Measurements from ENCODE around the gene AMH.

Gene AMH

GRCh38 chr19:2270423-2271233 is 21.5 kb downstream of the AMH start:
- Mint-ChIP-seq H3K27me3 (no peaks in the 10 kb centered on the region), H3K4me1 (ENCODE audit: low read depth) (peaks cover 70% of the 10 kb centered on the region), H3K4me3 (peak overlapping the region; percentile 90), H3K36me3 (ENCODE audit: low read depth) (peaks cover 63% of the 10 kb centered on the region), H3K27ac (peak overlapping the region; percentile 98), H3K9me3 (no peaks in the 10 kb centered on the region)
- intact Hi-C loops (cut with micrococcal nuclease) = loop anchor here (5.0 to 10.0 kb wide), 2 partner anchors 118 to 344 kb away; partner anchors contain the start of gene AP3D1

- intact Hi-C loops (cut with micrococcal nuclease) = loop anchor here (5.0 to 10.0 kb wide), 2 partner anchors 119 to 343 kb away; partner anchors contain the start of gene AP3D1
- Mint-ChIP-seq H3K4me1 (ENCODE audit: low read depth) (peaks cover 67% of the 10 kb centered on the region), H3K36me3 (ENCODE audit: low read depth) (peaks cover 69% of the 10 kb centered on the region), H3K27ac (peak overlapping the region; percentile 98), H3K27me3 (no peaks in the 10 kb centered on the region), H3K9me3 (no peaks in the 10 kb centered on the region), H3K4me3 (peak overlapping the region; percentile 90)
Observed at GRCh38 chr19:2271234-2272103, 22.3 kb downstream of the AMH start.

DNA sequence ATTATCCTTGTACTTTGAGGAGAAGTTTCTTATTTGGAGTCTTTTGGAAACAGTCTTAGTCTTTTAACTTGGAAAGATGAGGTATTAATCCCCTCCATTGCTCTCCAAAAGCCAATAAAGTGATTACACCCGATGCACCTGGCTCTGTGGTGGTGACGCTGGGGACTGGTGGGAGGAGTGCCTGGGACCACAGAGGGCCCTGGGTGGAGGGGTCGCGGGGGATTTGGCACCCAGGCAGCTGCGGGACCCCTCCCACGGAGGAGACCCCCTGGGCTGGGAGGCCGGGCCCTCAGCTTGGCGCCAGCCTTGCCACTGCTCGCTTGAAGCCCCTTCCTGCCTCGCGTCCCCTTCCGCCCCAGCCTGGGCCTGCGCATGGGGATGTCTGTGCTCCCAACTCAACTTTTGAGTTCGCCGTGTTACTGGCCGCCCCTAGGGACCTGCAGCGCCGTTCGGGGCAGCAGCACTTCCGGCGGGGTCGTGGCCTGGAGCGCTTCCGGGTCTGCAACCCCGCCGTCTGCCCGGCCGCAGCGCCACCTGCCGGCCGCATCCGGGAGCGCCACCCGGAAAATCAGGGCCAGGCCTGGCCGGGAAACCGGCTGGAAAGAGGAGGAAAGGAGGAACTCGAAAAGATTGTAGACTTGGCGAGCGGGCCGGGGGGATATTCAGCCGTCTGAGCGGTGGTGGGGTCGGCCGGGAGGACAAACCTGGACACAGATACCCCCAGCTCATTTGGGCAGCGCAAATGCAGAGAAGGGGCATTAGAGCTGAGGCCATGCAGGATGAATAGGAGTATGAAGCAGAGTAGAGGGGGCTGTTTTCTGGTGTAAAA is 24.4 kb downstream of the AMH start:
- Mint-ChIP-seq H3K27me3 (no peaks in the 10 kb centered on the region), H3K27ac (peak overlapping the region; percentile 98), H3K4me1 (ENCODE audit: low read depth) (peaks cover 61% of the 10 kb centered on the region), H3K4me3 (peak overlapping the region; percentile 90), H3K9me3 (no peaks in the 10 kb centered on the region), H3K36me3 (ENCODE audit: low read depth) (peaks cover 89% of the 10 kb centered on the region)
- intact Hi-C loops (cut with micrococcal nuclease) = loop anchor here (1.0 to 10.0 kb wide), 4 partner anchors 37 to 341 kb away; partner anchors contain the start of genes AP3D1, PLEKHJ1 and SF3A2

DNA sequence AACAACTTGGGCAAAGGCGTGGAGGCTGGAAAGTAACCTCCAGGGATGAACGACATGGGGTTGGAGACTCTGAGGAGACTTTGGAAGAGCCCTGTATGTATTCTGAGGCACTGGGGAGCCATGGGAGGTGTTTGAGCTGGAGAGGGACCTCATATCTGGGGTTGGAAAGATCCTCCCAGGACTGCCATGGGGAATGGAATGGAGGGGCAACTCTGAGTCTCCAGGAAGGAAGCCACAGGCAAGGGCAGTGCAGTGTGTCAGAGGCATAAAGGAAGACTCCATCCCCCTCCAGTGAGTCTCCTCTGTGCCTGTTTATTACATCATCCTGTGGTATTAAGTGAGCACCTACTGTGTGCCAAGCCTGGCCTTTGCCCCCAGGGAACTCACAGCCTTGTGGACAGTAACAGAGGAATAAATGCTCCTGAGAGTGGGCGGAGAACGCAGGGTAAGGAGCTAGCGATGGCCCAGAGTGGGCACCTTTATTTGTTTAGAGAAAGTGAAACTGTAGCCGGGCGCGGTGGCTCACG is 25.1 kb downstream of the AMH start:
- peak overlapping the region; percentile 98 for H3K27ac Mint-ChIP-seq
- H3K4me1 Mint-ChIP-seq (ENCODE audit: low read depth) = peaks cover 68% of the 10 kb centered on the region
- H3K27me3 Mint-ChIP-seq = no peaks in the 10 kb centered on the region
- peaks cover 94% of the 10 kb centered on the region for H3K36me3 Mint-ChIP-seq (ENCODE audit: low read depth)
- no peaks in the 10 kb centered on the region for H3K9me3 Mint-ChIP-seq
- peak overlapping the region; percentile 90 for H3K4me3 Mint-ChIP-seq
- intact Hi-C loops (cut with micrococcal nuclease) = loop anchor here (2.0 to 10.0 kb wide), 3 partner anchors 43 to 341 kb away; partner anchors contain the start of gene AP3D1

GRCh38 chr19:2274931-2275535 is 25.9 kb downstream of the AMH start:
- Mint-ChIP-seq H3K4me3 (peak overlapping the region; percentile 58), H3K27me3 (no peaks in the 10 kb centered on the region), H3K27ac (peak overlapping the region; percentile 98), H3K4me1 (ENCODE audit: low read depth) (peaks cover 71% of the 10 kb centered on the region), H3K9me3 (no peaks in the 10 kb centered on the region), H3K36me3 (ENCODE audit: low read depth) (peaks cover 91% of the 10 kb centered on the region)
- intact Hi-C loops (cut with micrococcal nuclease) = loop anchor here (2.0 to 10.0 kb wide), 3 partner anchors 42 to 340 kb away; partner anchors contain the start of gene AP3D1

GRCh38 chr19:2275588-2276428 is 26.7 kb downstream of the AMH start:
- Mint-ChIP-seq H3K36me3 (ENCODE audit: low read depth) (peaks cover 83% of the 10 kb centered on the region), H3K4me1 (ENCODE audit: low read depth) (peaks cover 78% of the 10 kb centered on the region), H3K27ac (peak overlapping the region; percentile 98), H3K9me3 (no peaks in the 10 kb centered on the region), H3K27me3 (no peaks in the 10 kb centered on the region), H3K4me3 (no peak overlapping the region)
- intact Hi-C loops (cut with micrococcal nuclease) = loop anchor here (2.0 to 10.0 kb wide), 2 partner anchors 41 to 339 kb away; no protein-coding TSS in a partner anchor

- peaks cover 78% of the 10 kb centered on the region for H3K4me1 Mint-ChIP-seq (ENCODE audit: low read depth)
- peaks cover 76% of the 10 kb centered on the region for H3K36me3 Mint-ChIP-seq (ENCODE audit: low read depth)
- no peaks in the 10 kb centered on the region for H3K9me3 Mint-ChIP-seq
- no peak overlapping the region for H3K27ac Mint-ChIP-seq
- H3K27me3 Mint-ChIP-seq = no peaks in the 10 kb centered on the region
- no peak overlapping the region for H3K4me3 Mint-ChIP-seq
- intact Hi-C loops (cut with micrococcal nuclease) = loop anchor here (10.0 kb wide), 1 partner anchor 338 kb away; no protein-coding TSS in a partner anchor
Observed at GRCh38 chr19:2276429-2276986, 27.4 kb downstream of the AMH start.

DNA sequence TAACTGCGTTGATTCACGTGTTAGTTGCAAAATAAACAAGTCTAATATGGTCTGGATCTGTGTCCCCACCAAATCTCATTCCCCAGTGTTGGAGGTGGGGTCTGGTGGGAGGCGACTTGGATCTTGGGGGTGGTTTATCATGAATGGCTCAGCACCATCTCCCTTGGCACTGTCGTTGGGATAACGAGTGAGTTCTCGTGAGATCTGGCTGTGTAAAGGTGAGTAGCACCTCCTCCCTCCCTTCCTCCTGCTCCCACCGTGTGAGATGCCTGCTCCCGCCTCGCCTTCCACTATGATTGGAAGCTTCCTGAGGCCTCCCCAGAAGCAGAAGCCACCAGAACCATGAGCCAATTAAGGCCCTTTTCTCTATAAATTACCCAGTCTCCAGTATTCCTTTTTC is 28.0 kb downstream of the AMH start:
- Mint-ChIP-seq H3K27me3 (no peaks in the 10 kb centered on the region), H3K36me3 (ENCODE audit: low read depth) (peaks cover 76% of the 10 kb centered on the region), H3K9me3 (no peaks in the 10 kb centered on the region), H3K4me3 (no peak overlapping the region), H3K27ac (no peak overlapping the region), H3K4me1 (ENCODE audit: low read depth) (peaks cover 78% of the 10 kb centered on the region)
- intact Hi-C loops (cut with micrococcal nuclease) = loop anchor here (10.0 kb wide), 1 partner anchor 338 kb away; no protein-coding TSS in a partner anchor

DNA sequence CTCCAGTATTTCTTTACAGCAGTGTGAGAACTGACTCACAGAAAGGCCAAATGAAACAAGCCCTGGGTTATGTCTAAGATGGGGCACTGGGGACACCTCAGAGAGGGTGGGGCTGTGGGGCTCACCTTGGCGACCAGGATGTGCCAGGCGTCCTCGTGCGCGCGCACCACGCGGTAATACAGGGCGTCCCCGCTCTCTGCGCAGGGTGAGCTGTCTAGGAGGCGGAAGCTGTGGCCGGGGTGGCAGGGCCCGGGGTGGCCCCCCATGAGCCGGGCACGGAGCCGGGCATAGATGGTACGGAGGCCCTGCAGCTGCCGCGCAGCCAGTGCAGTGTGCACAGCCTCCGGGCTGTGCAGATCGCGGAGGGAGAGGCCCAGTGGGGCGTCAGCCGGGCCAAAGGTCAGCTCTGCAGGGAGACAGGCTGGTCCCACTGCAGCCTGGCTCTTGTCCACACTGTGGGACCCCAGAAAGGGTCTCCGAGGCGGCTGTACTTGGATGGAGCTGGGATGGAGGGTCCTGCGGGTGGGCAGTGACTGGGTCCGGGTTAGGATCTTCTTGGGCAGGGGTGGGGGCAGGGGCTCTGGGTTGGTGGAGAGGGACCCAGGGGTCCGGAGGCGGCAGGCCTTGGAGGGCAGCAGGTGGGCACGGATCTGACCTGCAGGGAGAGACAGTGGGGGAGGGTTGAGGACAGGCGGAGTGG is 29.5 kb downstream of the AMH start:
- H3K4me3 Mint-ChIP-seq = no peak overlapping the region
- no peaks in the 10 kb centered on the region for H3K9me3 Mint-ChIP-seq
- peaks cover 62% of the 10 kb centered on the region for H3K36me3 Mint-ChIP-seq (ENCODE audit: low read depth)
- peaks cover 74% of the 10 kb centered on the region for H3K4me1 Mint-ChIP-seq (ENCODE audit: low read depth)
- intact Hi-C loops (cut with micrococcal nuclease) = loop anchor here (10.0 kb wide), 1 partner anchor 336 kb away; no protein-coding TSS in a partner anchor
- peaks cover 4% of the 10 kb centered on the region for H3K27me3 Mint-ChIP-seq
- no peak overlapping the region for H3K27ac Mint-ChIP-seq

DNA sequence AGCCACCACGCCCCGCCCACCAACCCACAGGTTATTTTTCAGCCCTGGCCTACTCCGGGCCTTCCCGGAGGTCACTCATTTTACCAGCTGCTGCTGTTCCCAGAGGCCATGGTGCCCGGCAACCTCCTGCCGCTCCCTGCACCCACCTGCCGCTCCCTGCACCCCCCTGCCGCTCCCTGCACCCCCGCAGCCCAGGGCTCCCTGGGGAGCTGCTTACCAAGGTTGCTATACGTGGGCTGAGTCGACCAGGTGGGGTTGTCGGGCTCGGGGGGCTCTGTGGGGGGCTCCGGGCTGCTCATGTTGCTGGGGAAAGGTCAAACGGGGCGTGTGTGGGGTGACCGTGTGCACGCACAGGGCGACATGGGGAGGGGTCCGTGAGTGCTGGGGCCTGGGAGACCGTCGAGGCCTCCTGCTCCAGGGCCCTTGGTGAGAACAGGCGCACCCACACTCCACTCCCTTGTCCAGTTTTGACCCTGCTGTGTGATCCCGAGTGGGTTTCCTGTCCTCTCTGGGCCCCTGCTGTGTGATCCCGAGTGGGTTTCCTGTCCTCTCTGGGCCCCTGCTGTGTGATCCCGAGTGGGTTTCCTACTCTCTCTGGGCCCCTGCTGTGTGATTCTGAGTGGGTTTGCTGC is 31.6 kb downstream of the AMH start:
- Mint-ChIP-seq H3K4me1 (ENCODE audit: low read depth) (peaks cover 62% of the 10 kb centered on the region), H3K9me3 (no peaks in the 10 kb centered on the region), H3K36me3 (ENCODE audit: low read depth) (peaks cover 45% of the 10 kb centered on the region), H3K4me3 (peak overlapping the region; percentile 23), H3K27ac (no peak overlapping the region), H3K27me3 (peaks cover 6% of the 10 kb centered on the region)
- intact Hi-C loops (cut with micrococcal nuclease) = no loop called here
